Bronchial epithelial cell (primary cell): ENCODE data around the gene KRT7. TPM values are rescaled to one million over a fixed set of nuclear protein-coding genes. Genes with fewer than 3 reads are reported as not detected.

Experiments used
- DNase-seq: peaks from one replicate; pipeline ENCODE4 v3.0.0-alpha.2; 2010; ENCODE audit warnings: low read depth
- FAIRE-seq: peaks from 2 replicates; lab custom pipeline; 2011; peaks lifted over from hg19 to GRCh38; lab: Jason Lieb, UNC
- H3K27me3 ChIP-seq: 2 replicates; pipeline ENCODE4 v1.5.1; 2011; ENCODE audit warnings: low read length; ENCODE audit not compliant: control insufficient read depth, insufficient read depth
- H3K36me3 ChIP-seq: 2 replicates; pipeline ENCODE4 v1.5.1; 2011; ENCODE audit warnings: low read length; ENCODE audit not compliant: control insufficient read depth, insufficient read depth
- H3K4me3 ChIP-seq: 2 replicates; pipeline ENCODE4 v1.5.1; 2011; ENCODE audit warnings: mild to moderate bottlenecking, low read depth, low read length, control low read depth
- CTCF ChIP-seq: IDR thresholded peaks from 2 replicates; pipeline ENCODE4 v1.5.1; 2011; ENCODE audit warnings: mild to moderate bottlenecking, moderate library complexity, low read length, control low read depth, inconsistent platforms; ENCODE audit not compliant: insufficient read depth, severe bottlenecking
- total RNA-seq: library from RNA; depleted of rRNA; stranded (reverse); fragments of >200 nt; gene quantifications from 2 replicates; pipeline ENCODE4 v1.2.1, GENCODE V29; 2014

KRT7 gene
- total RNA-seq, 1 donor from 2014 or later, result 895 TPM

- DNase-seq (peak; percentile 87), FAIRE-seq (no peak)
- no peak for TF ChIP-seq CTCF
- no peaks in the 10 kb centered on the region for H3K27me3 ChIP-seq
- H3K4me3 ChIP-seq, result no peak overlapping the region
- H3K36me3 ChIP-seq, result no peaks in the 10 kb centered on the region
Observed at GRCh38 chr12:52217223-52217622, 15.8 kb upstream of the KRT7 start.

DNA sequence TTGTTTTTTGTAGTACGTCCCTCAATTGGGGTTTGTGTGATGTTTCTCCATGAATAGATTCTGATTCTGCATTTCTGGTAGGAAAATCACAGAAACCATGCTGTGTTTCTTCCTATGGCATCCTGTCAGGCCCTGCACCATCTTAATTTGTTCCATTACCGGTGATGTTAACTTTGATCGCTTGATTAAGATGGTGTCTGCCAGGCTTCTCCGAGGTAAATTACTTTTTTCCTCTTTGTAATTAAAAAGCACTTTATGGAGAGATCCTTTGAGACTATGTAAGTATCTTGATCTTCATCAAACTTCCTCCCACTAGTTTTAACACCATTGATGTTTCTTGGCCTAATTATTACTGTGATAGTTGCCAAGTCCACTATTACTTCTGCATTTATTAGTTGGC lies 15.0 kb upstream of the KRT7 start:
- DNase-seq (no peak), FAIRE-seq (no peak)
- Histone ChIP-seq H3K27me3 (no peaks in the 10 kb centered on the region), H3K4me3 (no peak overlapping the region), H3K36me3 (no peaks in the 10 kb centered on the region)
- no peak for TF ChIP-seq CTCF

- H3K27me3 ChIP-seq, result no peaks in the 10 kb centered on the region
- no peaks in the 10 kb centered on the region for H3K36me3 ChIP-seq
- no peak for TF ChIP-seq CTCF
- FAIRE-seq (no peak), DNase-seq (no peak)
- H3K4me3 ChIP-seq, result no peak overlapping the region
Observed at GRCh38 chr12:52220477-52220876, 12.6 kb upstream of the KRT7 start.

DNA sequence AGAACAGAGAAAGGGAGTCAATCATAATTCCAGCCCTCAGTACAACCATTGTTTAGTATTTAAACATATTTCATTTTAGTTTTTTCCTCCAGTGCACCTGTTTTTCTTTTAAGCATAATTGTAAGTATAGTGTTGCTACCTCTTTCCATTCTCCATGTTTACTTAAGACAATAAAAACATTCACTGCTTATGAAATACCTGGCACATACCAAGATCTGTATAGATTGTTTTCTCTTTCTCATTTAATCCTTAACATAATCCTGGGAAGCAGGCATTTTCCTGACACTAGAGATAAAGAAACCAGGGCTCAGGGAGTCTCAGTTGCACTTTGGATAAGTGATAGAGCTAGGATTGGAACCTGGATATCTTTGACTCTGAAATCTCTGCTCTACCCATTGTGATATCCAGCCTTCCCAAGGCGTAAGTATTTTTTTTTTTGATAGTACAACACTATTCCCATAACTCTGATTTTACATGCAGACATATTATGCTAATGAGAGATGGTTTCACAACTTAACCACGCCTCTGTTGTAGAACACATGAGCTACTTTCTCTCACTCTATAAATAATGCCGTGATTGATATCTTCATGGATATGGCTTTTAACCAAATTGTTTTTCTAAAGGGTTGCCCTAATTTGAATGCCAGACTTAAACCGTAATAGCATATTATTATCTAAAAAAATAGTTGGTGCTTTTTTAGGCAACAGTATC lies 11.8 kb upstream of the KRT7 start:
- Histone ChIP-seq H3K4me3 (no peak overlapping the region), H3K36me3 (no peaks in the 10 kb centered on the region), H3K27me3 (no peaks in the 10 kb centered on the region)
- FAIRE-seq (no peak), DNase-seq (no peak)
- no peak for TF ChIP-seq CTCF

GRCh38 chr12:52221912-52222457 lies 11.1 kb upstream of the KRT7 start:
- H3K36me3 ChIP-seq, result no peaks in the 10 kb centered on the region
- no peak overlapping the region for H3K4me3 ChIP-seq
- H3K27me3 ChIP-seq, result no peaks in the 10 kb centered on the region
- FAIRE-seq, result no peak
- TF ChIP-seq CTCF, result peak; percentile 83
- DNase-seq, result peak; percentile 80
